ENCODE measurements around the gene LMCD1. TPM values are rescaled to one million over a fixed set of nuclear protein-coding genes. Genes with fewer than 3 reads are reported as not detected.

Gene LMCD1
- total and polyA plus RNA-seq, 2 of the 8 experiments (the other 6 are each of a cell fraction or from before 2014, with no cell fraction given) = 12.3 to 26.5 TPM

- no peak for TF ChIP-seq CTBP2 (IDR thresholded peaks at IDR 0.05; ENCODE audit: borderline replicate concordance, insufficient read depth, insufficient read length, low read length)
- TF ChIP-seq JUN (IDR thresholded peaks at IDR 0.05; ENCODE audit: low read depth, low read length) = no peak
- TF ChIP-seq YY1 (IDR thresholded peaks at IDR 0.05; ENCODE audit: low read depth, low read length) = no peak
These were observed 62.0 kb downstream of the LMCD1 start (continued) for GRCh38 chr3:8563597-8563996.

Data from H1 (cell line).